GM18519 (cell line): Measurements from ENCODE around the gene C1GALT1.
A peak's percentile ranks its signal among the peaks of the same experiment; 100 is the strongest.
"Not testable (repeated sequence)": the region's sequence is repeated elsewhere in the genome, so short reads cannot be mapped to it uniquely, and the experiment has no call there.

ENCODE experiments used
- ATAC-seq: cut with Tn5 transposase; IDR thresholded peaks from one replicate; pipeline ENCODE4 v1.9.1; 2021; ENCODE audit warnings: mild to moderate bottlenecking, moderate library complexity; ENCODE audit not compliant: unreplicated experiment, low FRiP score

Gene C1GALT1

GRCh38 chr7:7231865-7232264 lies 49.5 kb downstream of the C1GALT1 start:
- no peak for ATAC-seq

- ATAC-seq = no peak
Measured at GRCh38 chr7:7235347-7235746, 53.0 kb downstream of the C1GALT1 start.

- ATAC-seq = no peak
Measured at GRCh38 chr7:7236041-7236440, 53.7 kb downstream of the C1GALT1 start.

- ATAC-seq = no peak
Measured at GRCh38 chr7:7237201-7237977, 55.0 kb downstream of the C1GALT1 start.

DNA sequence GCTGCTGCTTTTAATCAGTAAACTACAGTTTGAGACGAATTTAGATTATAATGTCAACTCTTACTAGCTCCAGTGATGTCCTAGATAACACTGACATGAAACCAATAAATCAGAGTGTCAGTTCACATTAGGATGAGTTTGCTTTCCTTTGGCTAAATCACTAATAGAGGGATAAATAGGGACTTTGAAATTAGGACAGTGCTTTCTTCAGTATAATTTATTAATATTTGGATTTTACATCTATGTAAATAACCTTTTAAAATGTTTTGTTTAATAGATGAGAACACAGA lies 55.6 kb downstream of the C1GALT1 start:
- ATAC-seq = no peak

- no peak for ATAC-seq
Measured at GRCh38 chr7:7239346-7239745, 57.0 kb downstream of the C1GALT1 start.

DNA sequence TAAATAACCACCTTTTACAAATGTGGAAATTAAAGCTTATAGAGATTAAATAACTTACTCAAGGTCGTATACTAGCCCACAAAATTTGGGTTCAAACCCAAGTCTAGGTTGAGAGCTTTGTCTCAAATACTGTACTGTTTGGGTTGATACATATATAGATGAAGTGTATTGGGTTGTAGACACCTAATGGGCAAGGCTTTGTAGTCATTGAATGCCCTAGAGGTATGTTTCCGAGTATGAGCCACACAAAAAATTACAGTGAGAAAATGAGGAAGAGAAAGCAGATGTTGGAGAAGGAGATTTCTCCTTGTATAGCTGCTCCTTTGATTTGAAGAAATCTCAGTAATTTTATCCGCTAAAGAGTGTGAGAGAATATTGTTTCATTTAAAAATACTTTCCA lies 60.6 kb downstream of the C1GALT1 start:
- ATAC-seq = no peak

GRCh38 chr7:7245233-7245632 lies 62.9 kb downstream of the C1GALT1 start:
- ATAC-seq = not testable (repeated sequence)

GRCh38 chr7:7246223-7246622 lies 63.9 kb downstream of the C1GALT1 start:
- no peak for ATAC-seq

DNA sequence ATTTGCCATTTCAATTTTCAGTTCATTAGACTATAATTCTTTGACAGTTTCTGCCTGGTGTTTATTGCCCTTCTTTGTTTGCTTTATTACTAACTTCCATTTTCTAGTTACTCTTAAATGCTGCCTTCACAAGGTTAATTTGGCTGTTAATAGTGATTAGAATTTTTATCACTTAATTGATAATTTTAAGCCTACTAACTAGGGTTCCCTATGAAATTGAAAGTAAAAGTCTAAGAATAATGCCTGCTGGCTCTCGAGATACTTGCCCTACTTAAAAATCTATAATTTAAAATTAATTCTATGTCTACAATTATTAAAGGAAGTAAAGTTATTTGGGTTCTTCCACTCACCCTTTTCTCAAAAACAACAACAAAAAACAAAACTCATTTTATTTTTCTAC lies 65.3 kb downstream of the C1GALT1 start:
- no peak for ATAC-seq

GRCh38 chr7:7249814-7250213 lies 67.5 kb downstream of the C1GALT1 start:
- ATAC-seq = no peak

GRCh38 chr7:7251742-7252141 lies 69.4 kb downstream of the C1GALT1 start:
- peak; percentile 98 for ATAC-seq

DNA sequence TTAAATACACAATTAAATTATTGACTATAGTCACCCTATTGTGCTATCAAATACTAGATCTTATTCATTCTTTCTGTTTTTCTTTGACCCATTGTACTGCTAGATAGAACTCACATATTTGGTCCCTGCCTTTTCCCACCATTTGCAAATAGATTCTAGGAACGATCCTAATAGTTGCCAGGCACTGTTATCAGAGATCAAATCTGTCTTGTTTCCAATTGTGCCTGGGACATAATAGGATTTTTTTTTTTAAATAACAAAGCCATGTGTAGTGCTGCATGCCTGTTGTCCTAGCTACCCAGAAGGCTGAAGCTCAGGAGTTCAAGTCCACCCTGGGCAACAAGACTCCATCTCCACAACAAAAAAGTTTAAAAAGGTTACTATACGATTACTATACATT lies 72.0 kb downstream of the C1GALT1 start:
- ATAC-seq = no peak

- no peak for ATAC-seq
Measured at GRCh38 chr7:7254908-7255307, 72.6 kb downstream of the C1GALT1 start.

GRCh38 chr7:7256731-7257274 lies 74.5 kb downstream of the C1GALT1 start:
- ATAC-seq = no peak

DNA sequence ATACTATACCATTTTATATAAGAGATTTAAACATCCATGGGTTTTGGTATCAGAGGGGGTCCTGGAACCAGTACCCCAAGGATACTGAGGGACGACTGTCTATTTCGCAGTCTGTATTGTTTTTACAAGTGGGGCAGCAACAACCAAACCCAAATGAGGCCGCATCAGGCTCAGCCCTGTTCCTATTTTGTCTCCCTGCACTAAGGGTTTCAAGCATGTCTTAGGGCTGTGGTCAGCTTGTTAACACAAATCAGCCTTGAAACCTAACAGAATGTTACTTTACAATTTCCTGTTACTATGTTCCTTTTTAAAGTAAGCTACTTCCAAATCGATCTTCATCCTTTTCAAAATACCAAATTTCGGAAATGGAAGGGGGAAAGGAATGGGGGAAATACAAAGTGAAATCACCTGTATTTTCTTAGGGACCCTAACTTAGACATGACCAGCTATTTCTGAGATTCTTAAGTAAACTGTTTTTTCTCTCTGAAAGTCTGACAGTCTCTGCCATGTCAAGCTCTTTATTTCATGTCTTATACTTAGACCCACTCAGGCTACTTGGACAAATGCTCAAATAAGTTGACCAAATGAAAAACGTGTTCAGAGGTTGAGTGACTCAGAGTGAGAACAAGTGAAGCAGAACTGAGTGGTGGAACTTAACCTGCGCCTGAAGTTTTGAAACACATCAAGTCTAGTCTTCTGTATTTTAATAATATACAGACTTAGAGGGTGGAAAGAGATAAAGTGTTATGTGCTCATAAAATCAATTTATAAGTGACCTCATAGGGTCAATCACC lies 75.8 kb downstream of the C1GALT1 start:
- ATAC-seq = peak; percentile 89

DNA sequence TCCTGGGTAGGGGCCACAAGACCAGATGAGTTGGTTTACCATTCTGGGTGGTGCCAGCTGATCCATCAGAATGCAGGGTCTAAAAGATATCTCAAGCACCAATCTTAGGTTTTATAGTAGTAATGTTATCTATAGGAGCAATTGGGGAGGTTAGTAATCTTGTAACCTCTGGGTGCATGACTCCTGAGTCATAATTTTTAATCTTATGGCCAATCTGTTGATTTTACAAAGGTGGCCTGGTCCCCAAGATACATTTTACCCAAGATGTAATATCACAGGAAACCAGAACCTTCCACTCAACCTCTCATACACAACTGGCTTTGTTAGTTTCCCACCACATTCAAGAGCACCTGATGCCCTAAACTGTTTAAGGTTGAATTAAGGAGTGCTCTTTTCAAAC lies 79.5 kb downstream of the C1GALT1 start:
- no peak for ATAC-seq

- ATAC-seq = no peak
Measured at GRCh38 chr7:7263297-7264230, 81.2 kb downstream of the C1GALT1 start.

DNA sequence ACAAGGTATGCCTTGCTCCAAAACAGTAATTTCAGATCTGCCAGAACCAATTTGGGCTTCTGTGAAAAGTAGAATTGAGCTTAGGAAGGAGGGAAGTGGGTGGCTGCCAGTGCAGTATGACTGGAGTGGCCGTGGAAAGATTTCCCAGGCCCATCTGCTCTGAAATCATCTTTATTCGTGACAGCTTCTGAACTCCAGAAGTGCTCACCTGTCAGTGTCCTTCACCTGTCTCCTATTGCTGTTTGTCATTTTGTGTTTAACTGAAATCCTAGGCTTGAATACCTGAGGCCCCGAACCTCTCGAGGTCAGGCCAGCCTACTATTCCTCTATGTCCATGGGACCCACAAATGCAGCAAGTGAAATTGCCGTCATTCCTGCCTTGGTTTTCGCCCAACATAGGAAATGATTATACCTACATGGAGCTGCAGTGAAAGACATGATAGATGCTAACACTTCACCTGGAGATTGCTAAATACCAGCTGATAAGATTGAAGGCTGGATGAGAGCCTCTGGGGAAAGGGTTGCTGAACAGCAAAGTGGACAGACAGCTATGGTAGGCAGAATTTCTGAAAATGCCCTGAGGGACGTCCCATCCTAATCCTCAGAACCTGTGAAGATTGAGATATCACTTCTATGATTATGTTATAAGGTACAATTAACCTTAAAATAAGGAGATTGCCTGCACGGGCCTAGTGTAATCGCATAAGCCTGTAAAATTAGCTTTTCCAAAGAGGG lies 82.1 kb downstream of the C1GALT1 start:
- no peak for ATAC-seq
